Fibroblast of lung (primary cell): ENCODE measurements around the gene CNTN4.

ENCODE experiments used
- CTCF ChIP-seq, 2 donors: IDR thresholded peaks in 1 of 2; conservative IDR thresholded peaks in 1 of 2; 1 replicate in 1 of 2; 2 replicates in 1 of 2; pipeline ENCODE4 v1.5.1; 2011 to 2012; ENCODE audit warnings: low read length in 2 of 2, control low read depth in 1 of 2, inconsistent platforms in 1 of 2, low read depth in 1 of 2, mild to moderate bottlenecking in 1 of 2
- EZH2 ChIP-seq: IDR thresholded peaks from 2 replicates; pipeline ENCODE4 v1.5.1; 2012; ENCODE audit warnings: low read length, control low read depth, mild to moderate bottlenecking; ENCODE audit errors: missing control alignments

DNA sequence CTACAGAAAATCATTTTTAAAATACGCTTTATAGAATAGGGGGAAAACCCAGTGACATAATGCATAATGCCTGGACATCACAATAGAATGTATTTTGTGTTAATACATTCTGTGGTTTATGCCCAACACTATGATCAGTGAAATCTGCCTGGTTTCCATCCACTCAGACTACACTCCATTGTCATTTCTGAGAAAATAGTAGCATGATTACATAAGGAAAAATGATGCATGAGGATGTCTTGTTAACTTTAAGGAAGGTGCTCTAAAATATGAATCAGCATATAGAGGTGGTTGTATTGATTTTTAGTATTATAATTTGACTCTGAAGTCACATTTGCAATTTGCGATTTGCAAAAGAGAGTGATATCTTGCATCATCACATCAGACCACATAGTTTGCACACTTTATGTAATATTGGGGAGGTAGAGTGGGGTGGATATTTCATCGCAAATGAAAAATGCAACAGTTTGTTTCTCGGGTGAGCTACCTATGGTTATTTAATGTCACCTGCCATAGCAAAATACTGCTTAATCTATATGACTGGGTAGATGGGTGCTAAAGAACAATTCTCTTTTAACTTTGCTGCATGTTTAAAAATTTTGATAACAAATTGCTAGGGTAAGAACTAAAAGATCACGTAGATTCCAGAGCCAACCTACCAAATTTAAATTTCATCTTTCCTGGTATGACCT lies 607.6 kb downstream of the CNTN4 start:
- TF ChIP-seq CTCF (conservative IDR thresholded peaks at IDR 0.05 in 1 of 2, IDR thresholded peaks at IDR 0.05 in 1 of 2; ENCODE audit: low read depth in 1 of 2, low read length in 2 of 2) (no peak), EZH2 (no peak)
